ENCODE measurements around the gene DEFB113. TPM values are rescaled to one million over a fixed set of nuclear protein-coding genes. Genes with fewer than 3 reads are reported as not detected.

The DEFB113 gene
- total RNA-seq, 1 experiment from 2014 or later: not detected

- H3K36me3 ChIP-seq (ENCODE audit: insufficient read depth, low read length, poor library complexity, severe bottlenecking): no peaks in the 10 kb centered on the region
- no peaks in the 10 kb centered on the region for H3K4me1 ChIP-seq (ENCODE audit: insufficient read depth, low read length, poor library complexity, severe bottlenecking)
- intact Hi-C loops (cut with micrococcal nuclease; ENCODE audit: unreplicated experiment): no loop called here
- CTCF ChIA-PET: no interaction called here
- TF ChIP-seq CTCF (conservative IDR thresholded peaks at IDR 0.05; ENCODE audit: low read depth, low read length): no peak
- no peak for TF ChIP-seq EZH2 (IDR thresholded peaks at IDR 0.05; ENCODE audit: borderline replicate concordance, low read depth, low read length, poor library complexity, severe bottlenecking)
- no peaks in the 10 kb centered on the region for H3K27me3 ChIP-seq (replicated peaks; ENCODE audit: insufficient read depth, low read depth, low read length, poor library complexity)
- POLR2A ChIA-PET (ENCODE audit: low non-redundant PET): no interaction called here
- H3K4me3 ChIP-seq (ENCODE audit: low read depth, low read length, poor library complexity, severe bottlenecking): no peak overlapping the region
- H3K27ac ChIP-seq (ENCODE audit: low read depth, low read length, poor library complexity, severe bottlenecking): no peak overlapping the region
- BruUV-seq (replicated peaks): no TSS peak
- DNase-seq (ENCODE audit: low spot score): no peak
- H3K9me3 ChIP-seq (ENCODE audit: low read depth, low read length, poor library complexity, severe bottlenecking): no peaks in the 10 kb centered on the region
Measured at GRCh38 chr6:49966334-49966733, 3.1 kb downstream of the DEFB113 start.

- BruUV-seq (replicated peaks): no TSS peak
- Histone ChIP-seq H3K4me1 (ENCODE audit: insufficient read depth, low read length, poor library complexity, severe bottlenecking) (no peaks in the 10 kb centered on the region), H3K27me3 (replicated peaks; ENCODE audit: insufficient read depth, low read depth, low read length, poor library complexity) (no peaks in the 10 kb centered on the region), H3K36me3 (ENCODE audit: insufficient read depth, low read length, poor library complexity, severe bottlenecking) (no peaks in the 10 kb centered on the region), H3K9me3 (ENCODE audit: low read depth, low read length, poor library complexity, severe bottlenecking) (no peaks in the 10 kb centered on the region), H3K27ac (ENCODE audit: low read depth, low read length, poor library complexity, severe bottlenecking) (no peak within 1 kb of the TSS), H3K4me3 (ENCODE audit: low read depth, low read length, poor library complexity, severe bottlenecking) (no peak within 1 kb of the TSS)
- ChIA-PET POLR2A (ENCODE audit: low non-redundant PET) (no interaction called here), CTCF (no interaction called here)
- DNase-seq (ENCODE audit: low spot score): no peak
- TF ChIP-seq EZH2 (IDR thresholded peaks at IDR 0.05; ENCODE audit: borderline replicate concordance, low read depth, low read length, poor library complexity, severe bottlenecking): no peak
- no peak for TF ChIP-seq CTCF (conservative IDR thresholded peaks at IDR 0.05; ENCODE audit: low read depth, low read length)
- intact Hi-C loops (cut with micrococcal nuclease; ENCODE audit: unreplicated experiment): no loop called here
Measured at GRCh38 chr6:49964064-49964463, 5.4 kb downstream of the DEFB113 start, which contains the start of gene DEFB114. Gene DEFB114, minus strand, starts transcription at chr6:49964164. Its CDS starts 59 bp downstream, at chr6:49964105.

- BruUV-seq (replicated peaks): no TSS peak
- ChIA-PET CTCF (no interaction called here), POLR2A (ENCODE audit: low non-redundant PET) (no interaction called here)
Measured at GRCh38 chr6:49958180-49958579, 11.2 kb downstream of the DEFB113 start.

More at GRCh38 chr6:49958180-49958579, 11.2 kb downstream of the DEFB113 start:
- intact Hi-C loops (cut with micrococcal nuclease; ENCODE audit: unreplicated experiment): no loop called here
- no peaks in the 10 kb centered on the region for H3K27me3 ChIP-seq (replicated peaks; ENCODE audit: insufficient read depth, low read depth, low read length, poor library complexity)
- no peak for DNase-seq (ENCODE audit: low spot score)
- TF ChIP-seq CTCF (conservative IDR thresholded peaks at IDR 0.05; ENCODE audit: low read depth, low read length): no peak
- no peak for TF ChIP-seq EZH2 (IDR thresholded peaks at IDR 0.05; ENCODE audit: borderline replicate concordance, low read depth, low read length, poor library complexity, severe bottlenecking)
- no peak overlapping the region for H3K4me3 ChIP-seq (ENCODE audit: low read depth, low read length, poor library complexity, severe bottlenecking)
- no peaks in the 10 kb centered on the region for H3K4me1 ChIP-seq (ENCODE audit: insufficient read depth, low read length, poor library complexity, severe bottlenecking)
- no peaks in the 10 kb centered on the region for H3K9me3 ChIP-seq (ENCODE audit: low read depth, low read length, poor library complexity, severe bottlenecking)
- H3K36me3 ChIP-seq (ENCODE audit: insufficient read depth, low read length, poor library complexity, severe bottlenecking): no peaks in the 10 kb centered on the region
- no peak overlapping the region for H3K27ac ChIP-seq (ENCODE audit: low read depth, low read length, poor library complexity, severe bottlenecking)
